Common myeloid progenitor, CD34-positive (primary cell): ENCODE measurements around the gene RSAD1.

Experiments
- CTCF ChIA-PET: fragments of 350-600 bp; sonication (Branson Sonifier 250); formaldehyde crosslinking; loops from one replicate; lab custom pipeline; 2021; ENCODE audit warnings: antibody characterized with exemption; lab: Charles Lee
- POLR2A ChIA-PET: fragments of 350-600 bp; sonication (Branson Sonifier 250); formaldehyde crosslinking; loops from one replicate; lab custom pipeline; 2021; ENCODE audit warnings: antibody characterized with exemption; lab: Charles Lee
- DNase-seq, 3 donors: peaks; one replicate each; pipeline versions ENCODE4 v3.0.0 to v3.0.0-alpha.2; 2013
- H3K27ac ChIP-seq, 2 experiments: 1 replicate in 1 of 2; 2 replicates in 1 of 2; pipeline ENCODE4 v1.7.0; 2013; ENCODE audit warnings: inconsistent platforms in 2 of 2, low read length in 2 of 2, mild to moderate bottlenecking in 2 of 2, low read depth in 1 of 2, moderate library complexity in 1 of 2; ENCODE audit not compliant: severe bottlenecking in 2 of 2, insufficient read depth in 1 of 2, poor library complexity in 1 of 2
- H3K27me3 ChIP-seq, 5 experiments: replicated peaks in 2 of 5; 1 replicate in 3 of 5; 2 replicates in 2 of 5; pipeline versions ENCODE4 v1.6.1 to v1.7.0; 2013; ENCODE audit warnings: low read length in 4 of 5, mild to moderate bottlenecking in 2 of 5, moderate library complexity in 2 of 5, inconsistent platforms in 1 of 5; ENCODE audit not compliant: insufficient read depth in 5 of 5, control insufficient read depth in 4 of 5
- H3K36me3 ChIP-seq, 4 experiments: 1 replicate in 2 of 4; 2 replicates in 2 of 4; pipeline versions ENCODE4 v1.6.1 to v1.7.0; 2013; ENCODE audit warnings: low read length in 3 of 4, control low read depth in 1 of 4, mild to moderate bottlenecking in 1 of 4; ENCODE audit not compliant: control insufficient read depth in 4 of 4, insufficient read depth in 4 of 4
- H3K4me1 ChIP-seq, 4 experiments: 1 replicate in 3 of 4; 2 replicates in 1 of 4; pipeline versions ENCODE4 v1.6.1 to v1.7.1; 2013; ENCODE audit warnings: low read length in 3 of 4, mild to moderate bottlenecking in 3 of 4, control low read depth in 1 of 4, inconsistent platforms in 1 of 4, moderate library complexity in 1 of 4; ENCODE audit not compliant: control insufficient read depth in 4 of 4, insufficient read depth in 4 of 4; ENCODE audit errors: control extremely low read depth in 1 of 4
- H3K4me3 ChIP-seq, 7 experiments: 1 replicate in 4 of 7; 2 replicates in 3 of 7; pipeline versions ENCODE4 v1.5.1 to v1.7.0; 2013; ENCODE audit warnings: mild to moderate bottlenecking in 7 of 7, low read length in 6 of 7, moderate library complexity in 6 of 7, inconsistent platforms in 2 of 7, low read depth in 2 of 7, control low read depth in 1 of 7; ENCODE audit not compliant: insufficient read depth in 4 of 7, control insufficient read depth in 1 of 7; ENCODE audit errors: extremely low read depth in 1 of 7
- H3K9me3 ChIP-seq, 5 experiments: 1 replicate in 4 of 5; 2 replicates in 1 of 5; pipeline versions ENCODE4 v1.6.1 to v1.7.1; 2013; ENCODE audit warnings: low read length in 4 of 5, mild to moderate bottlenecking in 2 of 5, inconsistent platforms in 1 of 5, low read depth in 1 of 5, moderate library complexity in 1 of 5; ENCODE audit not compliant: control insufficient read depth in 4 of 5, insufficient read depth in 2 of 5; ENCODE audit errors: control extremely low read depth in 1 of 5
- WGBS: methylation state at CpG from one replicate; pipeline ENCODE4 v1.1.5; 2013; ENCODE audit not compliant: insufficient coverage; 5-methylcytosine and 5-hydroxymethylcytosine counted together

The RSAD1 gene

GRCh38 chr17:50447870-50448595, 30.6 kb upstream of the RSAD1 start:
- WGBS: 97% methylated on average over 5 of the region's 7 CpGs
- ChIA-PET POLR2A (no interaction called here), CTCF (interaction anchor here (1.0 kb wide), 1 partner anchor 11 kb away, joined by 5 read pairs; no protein-coding TSS in a partner anchor)
- peaks cover 0 to 11% (median 6%) of the 10 kb centered on the region in 4 experiments for H3K4me1 ChIP-seq
- no peak for DNase-seq
- no peak overlapping the region for H3K27ac ChIP-seq
- no peaks in the 10 kb centered on the region for H3K36me3 ChIP-seq
- no peaks in the 10 kb centered on the region for H3K9me3 ChIP-seq
- H3K4me3 ChIP-seq: no peak overlapping the region
- H3K27me3 ChIP-seq: no peaks in the 10 kb centered on the region

- Histone ChIP-seq H3K4me1 (peaks cover 0 to 12% (median 6%) of the 10 kb centered on the region in 4 experiments), H3K9me3 (no peaks in the 10 kb centered on the region), H3K36me3 (no peaks in the 10 kb centered on the region), H3K27ac (no peak overlapping the region), H3K27me3 (no peaks in the 10 kb centered on the region), H3K4me3 (no peak overlapping the region)
- CTCF ChIA-PET: no interaction called here
- POLR2A ChIA-PET: no interaction called here
- no peak for DNase-seq
- WGBS: 100% methylated on average over 1 of the region's 2 CpGs
Measured at GRCh38 chr17:50448643-50449042, 30.0 kb upstream of the RSAD1 start.

GRCh38 chr17:50451943-50452629, 26.6 kb upstream of the RSAD1 start:
- Histone ChIP-seq H3K36me3 (no peaks in the 10 kb centered on the region), H3K27me3 (no peaks in the 10 kb centered on the region), H3K4me3 (peak overlapping the region in 2 of 7 experiments; percentile 1 to 14), H3K9me3 (no peaks in the 10 kb centered on the region), H3K4me1 (peaks cover 0 to 12% (median 6%) of the 10 kb centered on the region in 4 experiments), H3K27ac (no peak overlapping the region)
- ChIA-PET POLR2A (no interaction called here), CTCF (interaction anchor here (0.9 kb wide), 2 partner anchors 31 to 54 kb away, joined by 3 read pairs; no protein-coding TSS in a partner anchor)
- DNase-seq: no peak
- WGBS: 100% methylated on average over 4 of the region's 7 CpGs

GRCh38 chr17:50452630-50453300, 25.9 kb upstream of the RSAD1 start:
- CTCF ChIA-PET: interaction anchor here (0.7 to 0.9 kb wide), 2 partner anchors 25 to 55 kb away, joined by 3 read pairs; no protein-coding TSS in a partner anchor
- H3K9me3 ChIP-seq: no peaks in the 10 kb centered on the region
- peak overlapping the region in 2 of 7 experiments; percentile 1 to 14 for H3K4me3 ChIP-seq
- WGBS: 71% methylated on average over 3 of the region's 10 CpGs
- H3K27me3 ChIP-seq: no peaks in the 10 kb centered on the region
- H3K36me3 ChIP-seq: no peaks in the 10 kb centered on the region
- H3K4me1 ChIP-seq: peaks cover 0 to 12% (median 6%) of the 10 kb centered on the region in 4 experiments
- peak; percentile 13 to 62 (median 50) for DNase-seq
- POLR2A ChIA-PET: no interaction called here
- no peak overlapping the region for H3K27ac ChIP-seq

GRCh38 chr17:50453901-50454300, 24.8 kb upstream of the RSAD1 start:
- Histone ChIP-seq H3K27ac (no peak overlapping the region), H3K9me3 (no peaks in the 10 kb centered on the region), H3K36me3 (no peaks in the 10 kb centered on the region), H3K4me3 (no peak overlapping the region), H3K4me1 (peaks cover 0 to 12% (median 6%) of the 10 kb centered on the region in 4 experiments), H3K27me3 (no peaks in the 10 kb centered on the region)
- WGBS: 94% methylated on average over 2 of the region's 3 CpGs
- no peak for DNase-seq
- CTCF ChIA-PET: interaction anchor here (0.7 to 1.5 kb wide), 2 partner anchors 18 to 24 kb away, joined by 3 to 4 read pairs; no protein-coding TSS in a partner anchor
- POLR2A ChIA-PET: no interaction called here

- WGBS: 100% methylated on average over 2 of the region's 4 CpGs
Measured at GRCh38 chr17:50457621-50458020, 21.0 kb upstream of the RSAD1 start.

More at GRCh38 chr17:50457621-50458020, 21.0 kb upstream of the RSAD1 start:
- peaks cover 0 to 11% (median 3%) of the 10 kb centered on the region in 4 experiments for H3K36me3 ChIP-seq
- ChIA-PET POLR2A (no interaction called here), CTCF (interaction anchor here (0.5 to 1.1 kb wide), 2 partner anchors 22 to 1117 kb away, joined by 3 read pairs; no protein-coding TSS in a partner anchor)
- no peak overlapping the region for H3K27ac ChIP-seq
- no peaks in the 10 kb centered on the region for H3K27me3 ChIP-seq
- no peak for DNase-seq
- no peak overlapping the region for H3K4me3 ChIP-seq
- no peaks in the 10 kb centered on the region for H3K9me3 ChIP-seq
- peaks cover 0 to 5% (median 2%) of the 10 kb centered on the region in 4 experiments for H3K4me1 ChIP-seq
